HG03378 (cell line): ENCODE measurements around the gene DNAJC6.
"Not testable (repeated sequence)": the region's sequence is repeated elsewhere in the genome, so short reads cannot be mapped to it uniquely, and the experiment has no call there.

Experiments used
- ATAC-seq: cut with Tn5 transposase; IDR thresholded peaks from one replicate; pipeline ENCODE4 v1.9.1; 2021; ENCODE audit warnings: mild to moderate bottlenecking, moderate library complexity; ENCODE audit not compliant: unreplicated experiment

Gene DNAJC6

DNA sequence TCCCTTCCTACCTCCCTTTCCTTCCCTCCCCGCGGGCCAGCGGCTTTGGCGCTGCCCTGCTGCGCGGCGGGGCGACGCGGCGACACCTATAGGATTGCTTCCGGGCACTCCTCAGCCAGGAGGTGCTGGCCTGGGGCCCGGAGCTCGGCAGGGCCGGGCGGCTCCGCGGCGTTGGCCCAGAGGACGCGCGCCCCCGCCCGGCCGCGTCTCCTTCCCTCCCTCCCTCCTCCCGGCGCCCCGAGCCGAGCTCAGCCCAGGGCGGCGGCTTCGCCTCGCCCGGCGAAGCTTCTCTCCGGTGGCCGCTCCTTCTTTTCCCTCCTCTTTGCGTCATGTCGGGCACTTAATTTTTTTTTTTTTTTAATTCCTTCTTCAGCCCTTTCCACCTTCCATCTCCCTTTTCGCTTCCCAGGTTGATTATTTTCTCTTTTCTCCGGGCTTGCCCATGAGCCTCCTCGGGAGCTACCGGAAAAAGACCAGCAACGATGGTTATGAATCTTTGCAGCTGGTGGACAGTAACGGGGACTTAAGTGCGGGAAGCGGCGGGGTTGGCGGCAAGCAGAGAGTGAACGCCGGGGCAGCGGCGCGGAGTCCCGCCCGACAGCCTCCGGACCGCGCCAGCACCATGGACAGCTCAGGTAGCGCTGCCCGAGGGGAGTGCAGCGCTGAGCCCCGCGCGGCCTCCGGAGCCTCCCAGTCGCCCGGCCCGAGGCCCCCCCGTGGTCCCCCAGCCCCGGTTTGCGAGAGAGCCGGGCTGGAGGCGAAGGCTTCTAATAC, at the start of gene DNAJC6:
Gene DNAJC6 (plus strand): TSS at position 240 of the 774 bp plus-strand sequence. CDS start 203 bp downstream, at position 443.
- ATAC-seq, result no peak

DNA sequence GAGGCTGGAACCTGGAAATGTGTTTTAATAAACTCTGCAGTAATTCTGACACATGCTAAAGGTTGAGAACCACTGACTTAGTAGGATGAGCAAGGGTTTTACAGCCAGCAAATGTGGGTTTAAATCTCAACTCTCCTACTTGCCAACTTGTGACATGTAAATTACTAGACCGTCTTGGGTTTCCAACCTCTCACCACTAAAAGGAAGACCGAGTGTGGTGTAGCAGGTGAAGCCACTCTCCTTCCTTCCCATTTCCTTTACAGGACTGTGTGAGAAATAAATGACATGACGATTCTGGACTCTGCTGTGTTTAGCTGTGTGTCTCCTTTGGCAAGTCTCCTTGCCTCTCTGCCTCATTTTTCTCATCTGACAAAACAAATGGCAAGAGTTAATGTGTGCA, 49.5 kb upstream of the DNAJC6 start:
- no peak for ATAC-seq

GRCh38 chr1:65260851-65261473, 48.4 kb upstream of the DNAJC6 start:
- ATAC-seq, result peak; percentile 63

DNA sequence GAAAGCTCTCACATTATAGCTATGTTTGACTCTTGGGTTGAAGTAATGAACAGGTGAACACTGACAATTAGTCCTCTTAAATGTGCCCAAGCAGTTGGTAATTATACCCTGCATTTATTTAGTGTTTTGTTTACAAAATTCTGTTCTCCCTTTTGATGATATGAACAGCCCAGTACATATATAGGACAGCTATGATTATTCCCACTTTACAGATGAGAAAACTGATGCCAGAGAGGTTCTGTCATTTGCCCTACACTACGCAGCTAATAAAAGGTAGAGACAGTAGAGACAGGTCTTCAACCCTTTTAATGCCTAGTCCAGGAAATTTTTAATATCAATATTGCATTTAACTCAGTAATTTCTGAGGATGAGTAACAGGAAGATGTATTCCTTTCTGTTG, 46.1 kb upstream of the DNAJC6 start:
- no peak for ATAC-seq

GRCh38 chr1:65264197-65264929, 45.0 kb upstream of the DNAJC6 start:
- no peak for ATAC-seq

GRCh38 chr1:65265296-65265650, 44.1 kb upstream of the DNAJC6 start:
- ATAC-seq, result no peak

DNA sequence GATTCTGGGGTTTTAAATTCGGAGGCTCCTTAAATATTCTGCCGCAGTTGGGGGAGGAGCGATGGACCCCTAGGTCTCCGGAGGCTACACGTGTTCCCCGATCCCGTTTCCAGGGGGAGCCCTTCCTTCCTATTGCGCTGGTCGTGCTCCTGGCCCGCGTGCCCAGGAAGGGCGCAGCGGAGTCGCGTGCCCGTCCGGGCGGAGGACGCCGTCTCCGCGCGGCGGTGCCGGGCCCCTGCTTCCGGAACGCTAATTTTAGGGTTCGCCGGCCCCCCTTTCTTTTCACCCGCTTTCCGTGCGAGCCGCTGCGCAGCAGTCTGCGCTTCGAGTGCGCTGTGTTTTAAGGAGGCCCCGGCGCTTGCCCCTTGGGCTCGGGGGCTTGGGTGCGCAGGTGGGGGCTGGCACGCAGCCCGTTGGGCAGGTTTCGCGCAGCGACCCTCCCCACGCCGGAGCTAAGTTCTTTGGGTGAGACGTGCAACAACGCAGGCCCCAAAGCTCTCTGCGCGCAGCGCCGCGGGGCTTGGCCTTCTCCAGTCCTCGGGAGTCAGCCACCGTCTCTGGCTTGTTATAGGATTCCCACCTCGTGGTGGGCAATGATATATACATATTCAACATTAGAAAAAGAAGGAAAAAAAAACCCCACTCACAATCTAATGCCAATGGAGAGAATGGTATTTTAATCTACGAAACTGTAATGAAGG, 43.5 kb upstream of the DNAJC6 start:
- ATAC-seq, result peak; percentile 46

DNA sequence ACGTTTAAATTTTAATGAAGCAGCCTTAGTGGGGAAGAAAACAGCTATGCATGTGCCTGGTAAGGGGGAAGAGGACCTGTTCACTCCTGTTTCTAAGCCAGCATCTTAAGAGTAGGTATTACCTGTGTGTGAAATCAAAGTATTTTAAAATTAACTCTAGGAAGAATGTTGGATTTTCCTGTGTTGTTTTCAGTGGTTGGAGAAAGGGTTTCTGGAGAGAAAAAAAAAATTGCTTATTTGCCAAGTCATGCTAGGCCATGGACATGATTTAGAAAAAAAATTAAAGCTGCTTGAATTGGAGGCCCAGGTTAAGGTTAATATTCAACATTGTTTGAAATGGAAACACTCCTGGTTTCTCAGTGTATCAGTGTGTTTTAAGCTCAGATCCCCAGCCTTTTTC, 42.9 kb upstream of the DNAJC6 start:
- ATAC-seq, result no peak

DNA sequence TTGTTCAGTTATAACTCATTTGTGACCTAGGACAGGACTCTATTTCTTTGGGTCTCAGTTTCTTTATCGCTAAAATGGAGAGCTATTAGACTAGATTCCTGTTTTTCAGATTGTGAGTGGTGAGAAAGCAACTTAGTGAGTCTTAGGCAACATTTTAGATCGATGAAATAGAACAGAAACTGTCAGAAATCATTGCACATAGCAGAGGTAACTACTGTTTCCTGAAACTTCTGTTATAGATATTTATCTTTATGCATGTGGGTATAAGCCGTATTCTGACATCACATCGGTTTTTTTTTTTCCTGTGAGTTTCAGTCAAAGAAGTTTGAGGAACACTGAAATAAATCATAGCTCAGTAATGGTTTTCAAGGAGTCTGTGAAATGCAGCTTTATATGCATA, 42.1 kb upstream of the DNAJC6 start:
- ATAC-seq, result no peak

DNA sequence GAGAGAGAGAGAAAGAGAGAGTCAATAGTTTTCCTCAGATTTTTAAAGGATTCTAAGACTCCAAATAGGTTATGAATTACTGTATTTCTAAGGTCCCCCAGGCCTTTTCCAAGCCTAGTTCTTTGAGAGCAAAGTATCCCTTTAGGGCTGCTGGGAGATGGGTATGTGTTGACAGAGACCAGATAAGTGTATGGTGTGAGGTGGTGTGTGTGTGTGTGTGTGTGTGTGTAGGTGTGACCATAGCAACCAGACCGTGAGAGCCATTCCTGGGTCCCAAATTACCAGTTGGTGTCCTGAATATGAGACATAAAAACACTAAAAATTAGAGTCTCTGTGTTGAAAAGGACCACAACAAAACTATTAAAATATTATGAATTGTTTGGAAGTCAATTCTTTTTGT, 41.7 kb upstream of the DNAJC6 start:
- ATAC-seq, result no peak

- ATAC-seq, result no peak
Observed at GRCh38 chr1:65269612-65270011, 39.7 kb upstream of the DNAJC6 start.

DNA sequence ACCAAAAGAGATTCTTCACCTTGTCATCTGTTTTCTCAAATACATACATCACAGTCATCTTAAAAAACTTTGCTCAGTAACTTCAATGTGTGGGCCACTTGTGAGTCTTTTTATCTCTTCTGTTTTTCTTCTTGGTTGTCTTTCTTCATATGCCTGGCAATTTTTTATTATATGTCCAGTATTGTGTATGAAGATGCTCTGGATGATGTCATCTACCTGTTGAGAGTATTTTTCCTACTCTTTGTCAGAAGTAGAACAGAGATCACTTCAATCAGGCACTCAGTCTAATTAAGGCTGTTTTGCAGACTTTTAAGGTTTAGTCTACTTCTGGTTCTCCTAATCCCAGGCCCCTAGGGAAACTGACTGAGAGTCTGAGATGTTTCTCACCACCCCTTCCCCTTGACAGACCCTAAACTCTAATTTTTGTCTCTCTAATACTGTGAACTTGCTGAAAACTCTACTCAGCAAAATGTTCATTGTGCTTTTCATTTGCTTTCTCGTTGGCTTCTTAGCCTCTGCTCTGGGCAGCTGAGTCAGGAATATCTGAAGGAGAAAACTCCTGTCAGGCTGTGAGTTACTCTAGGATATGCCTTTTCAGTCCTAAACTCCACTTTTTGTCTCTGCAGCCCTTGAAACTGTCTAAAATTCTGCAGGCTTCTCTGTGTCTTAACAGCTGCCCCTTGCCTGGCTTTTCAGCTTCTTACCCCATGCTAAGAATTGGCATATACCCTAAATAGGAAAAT, 33.0 kb upstream of the DNAJC6 start:
- no peak for ATAC-seq

GRCh38 chr1:65277605-65278347, 31.6 kb upstream of the DNAJC6 start:
- no peak for ATAC-seq

DNA sequence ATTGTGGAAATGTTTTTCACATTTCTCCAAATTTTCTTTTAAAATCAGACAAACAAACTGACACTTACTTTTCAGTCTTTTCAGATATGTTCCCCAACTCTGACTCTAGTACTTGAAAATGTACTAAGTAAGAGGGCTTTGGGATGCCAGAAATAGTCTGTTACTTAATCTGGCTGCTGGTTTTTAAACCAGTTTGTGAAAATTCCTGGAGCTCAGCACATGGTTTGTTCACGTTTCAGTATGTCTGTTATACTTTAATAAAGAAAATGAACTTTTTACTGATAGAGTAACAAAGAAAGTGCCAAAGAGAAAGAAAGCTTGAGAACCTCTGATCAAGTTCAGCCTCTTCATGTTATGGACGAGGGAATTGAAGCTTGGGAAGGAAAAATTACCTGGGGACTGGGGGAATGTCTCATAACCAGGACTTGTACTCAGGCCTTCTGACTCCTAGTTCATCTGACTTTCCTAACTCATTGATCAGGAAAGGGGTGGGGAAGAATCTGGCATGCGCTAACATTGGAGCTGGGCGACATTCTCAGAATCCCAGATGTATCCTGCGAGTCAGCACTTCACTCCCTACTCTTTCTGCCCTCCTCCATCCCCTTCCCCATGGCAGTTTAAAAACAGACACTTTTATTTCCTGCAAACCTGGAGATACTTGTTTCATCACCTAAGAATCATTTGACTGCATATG, 30.8 kb upstream of the DNAJC6 start:
- ATAC-seq, result no peak

GRCh38 chr1:65279070-65279779, 30.1 kb upstream of the DNAJC6 start:
- no peak for ATAC-seq

- no peak for ATAC-seq
Observed at GRCh38 chr1:65281846-65282245, 27.5 kb upstream of the DNAJC6 start.

DNA sequence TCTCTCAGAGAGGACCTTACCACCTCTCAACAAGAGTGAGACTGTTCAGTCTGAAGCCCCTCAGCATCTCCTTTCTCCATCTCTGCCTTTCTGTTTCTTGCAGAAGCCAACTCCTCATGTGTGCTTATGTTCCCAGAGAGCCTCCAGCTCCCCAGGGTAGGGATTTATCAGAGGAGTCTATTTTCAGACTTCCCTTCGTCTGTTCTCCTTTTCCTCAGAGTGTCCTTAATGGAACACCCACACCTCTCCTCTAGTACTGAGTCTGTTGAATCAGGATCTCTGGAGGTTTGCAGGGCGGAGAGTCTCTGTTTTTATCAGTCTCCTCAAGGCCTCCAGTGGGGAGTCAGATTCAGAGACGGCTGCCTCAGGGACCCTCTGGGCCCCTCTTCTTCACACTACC, 25.1 kb upstream of the DNAJC6 start:
- ATAC-seq, result no peak

DNA sequence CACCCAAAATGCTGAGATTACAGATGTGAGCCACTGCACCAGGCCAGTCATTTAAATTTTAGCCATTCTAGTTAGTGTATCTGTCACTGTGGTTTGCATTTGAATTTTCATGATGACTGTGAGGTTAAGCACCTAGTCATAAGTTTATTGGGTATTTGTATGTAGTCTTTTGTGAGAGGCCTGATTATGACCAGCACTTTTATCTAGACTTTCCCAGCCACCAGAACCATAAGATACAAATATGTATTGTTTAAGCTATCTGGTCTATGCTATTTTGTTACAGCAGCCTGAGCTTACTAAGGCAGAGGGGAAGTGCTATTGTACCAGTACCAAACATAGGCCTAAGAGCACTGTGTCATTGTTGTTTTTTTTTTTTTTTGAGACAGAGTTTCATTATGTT, 19.9 kb upstream of the DNAJC6 start:
- ATAC-seq, result peak; percentile 97

- not testable (repeated sequence) for ATAC-seq
Observed at GRCh38 chr1:65291818-65292217, 17.5 kb upstream of the DNAJC6 start.
